Thymus (tissue), 14 donors: ENCODE data around the gene ATP11A. TPM values are rescaled to one million over a fixed set of nuclear protein-coding genes. Genes with fewer than 3 reads are reported as not detected.

Experiments
- DNase-seq, 9 donors: peaks; one replicate each; pipeline ENCODE4 v3.0.0-alpha.2; 2013; ENCODE audit warnings: low spot score in 9 of 9, low read depth in 6 of 9, missing footprints in 1 of 9
- H3K27ac ChIP-seq, 2 donors: one replicate each; pipeline ENCODE4 v1.5.1; 2013; ENCODE audit warnings: control low read depth in 1 of 2, low read depth in 1 of 2, low read length in 1 of 2, mild to moderate bottlenecking in 1 of 2, moderate library complexity in 1 of 2
- H3K27me3 ChIP-seq, 2 donors: one replicate each; pipeline ENCODE4 v1.5.1; 2013; ENCODE audit warnings: low read length in 1 of 2; ENCODE audit not compliant: control insufficient read depth in 2 of 2, insufficient read depth in 1 of 2
- H3K36me3 ChIP-seq, 2 donors: one replicate each; pipeline ENCODE4 v1.5.1; 2013; ENCODE audit warnings: low read length in 1 of 2, mild to moderate bottlenecking in 1 of 2, moderate library complexity in 1 of 2; ENCODE audit not compliant: control insufficient read depth in 2 of 2, insufficient read depth in 2 of 2
- H3K4me1 ChIP-seq, 2 donors: one replicate each; pipeline ENCODE4 v1.5.1; 2013; ENCODE audit warnings: low read length in 2 of 2; ENCODE audit not compliant: control insufficient read depth in 2 of 2, insufficient read depth in 2 of 2
- H3K4me3 ChIP-seq, 2 donors: one replicate each; pipeline ENCODE4 v1.5.1; 2013; ENCODE audit warnings: low read length in 2 of 2, control low read depth in 1 of 2, mild to moderate bottlenecking in 1 of 2
- H3K9me3 ChIP-seq, 2 donors: one replicate each; pipeline ENCODE4 v1.5.1; 2013; ENCODE audit warnings: low read length in 1 of 2, mild to moderate bottlenecking in 1 of 2; ENCODE audit not compliant: control insufficient read depth in 2 of 2, insufficient read depth in 1 of 2
- whole genome bisulfite sequencing: extraction: QIAGEN DNeasy Blood & Tissue Kit; methylation state at CpG from one replicate; pipeline ENCODE4 v1.1.7; 2013; 5-methylcytosine and 5-hydroxymethylcytosine counted together
- long read RNA-seq, 10 donors: transcript quantifications; one replicate each; lab custom pipeline, GENCODE V29; 2026
- polyA plus RNA-seq: library from polyadenylated mRNA; stranded (reverse); fragments of 200-250 nt; gene quantifications from one replicate; pipeline ENCODE4 v1.2.3, GENCODE V29; 2013
- total RNA-seq: library from RNA; stranded (reverse); fragments of 120-200 nt; gene quantifications from one replicate; pipeline ENCODE4 v1.2.4, GENCODE V29; 2013
- donor health status: healthy.

ATP11A gene
- total RNA-seq (7.1 TPM), polyA plus RNA-seq (7.2 TPM)
- long read RNA-seq, donor 1, partial matches to known transcripts = 0 of 2 reads
- long read RNA-seq, donor 1, other reads (novel, unspliced or antisense) = 0 of 2 reads
- long read RNA-seq, donor 2 = 0 reads
- long read RNA-seq, donor 3, transcript ATP11A-217 (1 exons, 3,542 nt) = major isoform, 10 of 11 reads
- long read RNA-seq, donor 3, partial matches to known transcripts = 0 of 11 reads
- long read RNA-seq, donor 3, other reads (novel, unspliced or antisense) = 0 of 11 reads
- long read RNA-seq, donor 4, transcript ATP11A-217 (1 exons, 3,542 nt) = major isoform, 11 of 11 reads
- long read RNA-seq, donor 4, partial matches to known transcripts = 0 of 11 reads
- long read RNA-seq, donor 4, other reads (novel, unspliced or antisense) = 0 of 11 reads
- long read RNA-seq, donor 5, transcript ATP11A-217 (1 exons, 3,542 nt) = major isoform, 13 of 13 reads
- long read RNA-seq, donor 5, partial matches to known transcripts = 0 of 13 reads
- long read RNA-seq, donor 5, other reads (novel, unspliced or antisense) = 0 of 13 reads
- long read RNA-seq, donor 6, partial matches to known transcripts = 0 of 3 reads
- long read RNA-seq, donor 6, other reads (novel, unspliced or antisense) = 0 of 3 reads
- long read RNA-seq, donor 7, transcript ATP11A-217 (1 exons, 3,542 nt) = major isoform, 5 of 5 reads
- long read RNA-seq, donor 7, partial matches to known transcripts = 0 of 5 reads
- long read RNA-seq, donor 7, other reads (novel, unspliced or antisense) = 0 of 5 reads
- long read RNA-seq, donor 8, partial matches to known transcripts = 0 of 1 reads
- long read RNA-seq, donor 8, other reads (novel, unspliced or antisense) = 0 of 1 reads
- long read RNA-seq, donor 9, transcript ATP11A-217 (1 exons, 3,542 nt) = major isoform, 5 of 5 reads
- long read RNA-seq, donor 9, partial matches to known transcripts = 0 of 5 reads
- long read RNA-seq, donor 9, other reads (novel, unspliced or antisense) = 0 of 5 reads
- long read RNA-seq, donor 10, transcript ATP11A-217 (1 exons, 3,542 nt) = major isoform, 11 of 12 reads
- long read RNA-seq, donor 10, partial matches to known transcripts = 0 of 12 reads
- long read RNA-seq, donor 10, other reads (novel, unspliced or antisense) = 0 of 12 reads

DNA sequence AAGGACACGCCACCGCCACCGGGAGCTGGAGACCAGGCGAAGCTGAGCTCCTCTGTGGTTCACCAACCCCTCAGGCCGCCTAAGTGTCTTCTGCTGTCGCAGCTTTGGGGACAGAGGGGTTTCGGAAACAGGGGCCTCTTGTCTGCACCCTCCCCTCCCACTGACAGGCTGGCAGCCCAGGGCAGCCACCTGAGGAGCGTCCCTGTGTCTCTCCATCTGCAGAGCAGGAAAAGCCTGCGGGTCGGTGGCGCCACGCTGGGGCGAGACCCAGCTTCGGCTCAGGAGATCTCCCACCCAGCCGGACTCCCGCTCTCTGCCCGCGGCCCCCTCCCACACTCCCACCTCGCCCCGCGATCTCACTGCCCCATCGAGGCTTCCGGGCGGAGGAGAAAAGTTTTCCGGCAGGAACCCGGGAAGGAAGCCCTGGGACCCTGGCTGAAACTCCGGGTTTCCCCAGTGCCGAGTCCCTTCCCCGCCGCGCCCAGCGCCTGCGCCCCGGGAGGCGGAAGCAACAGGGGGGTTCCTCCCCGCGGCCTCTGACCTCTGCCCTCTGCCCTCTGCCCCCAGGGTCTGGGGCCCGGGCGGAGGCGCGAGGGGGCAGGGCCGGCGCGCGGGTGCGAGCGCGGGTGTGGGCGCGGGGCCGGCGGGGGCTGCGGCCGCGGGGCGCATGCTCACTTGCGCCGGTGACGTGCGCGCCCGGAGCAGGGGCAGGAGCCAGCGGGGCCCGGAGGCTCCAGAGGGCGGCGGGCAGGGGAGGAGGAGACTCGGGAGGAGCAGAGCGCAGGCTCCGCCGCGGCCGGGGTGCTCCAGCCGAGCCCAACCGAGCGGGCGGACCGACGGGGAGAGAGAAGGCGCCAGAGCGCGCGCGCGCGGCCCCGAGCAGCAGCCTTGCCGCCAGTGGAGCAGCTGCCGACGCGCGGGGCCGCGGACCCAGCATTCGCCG is at the start of gene ATP11A:
Gene ATP11A, plus strand, starts transcription at position 736 of the 943 bp plus-strand sequence. CDS start 379 bp downstream, outside the sequence.
- H3K4me3 ChIP-seq = peak within 1 kb of the TSS; percentile 71 to 82
- WGBS = 4% methylated on average over 95 of the region's 95 CpGs
- H3K4me1 ChIP-seq = peaks cover 2 to 32% of the 10 kb centered on the region in 2 donors
- no peaks in the 10 kb centered on the region for H3K9me3 ChIP-seq
- peak within 1 kb of the TSS; percentile 77 for H3K27ac ChIP-seq
- no peaks in the 10 kb centered on the region for H3K36me3 ChIP-seq
- H3K27me3 ChIP-seq = peaks cover 10 to 24% of the 10 kb centered on the region in 2 donors
- DNase-seq = peak in 6 of 9 donors; percentile 48 to 79 (median 68)

DNA sequence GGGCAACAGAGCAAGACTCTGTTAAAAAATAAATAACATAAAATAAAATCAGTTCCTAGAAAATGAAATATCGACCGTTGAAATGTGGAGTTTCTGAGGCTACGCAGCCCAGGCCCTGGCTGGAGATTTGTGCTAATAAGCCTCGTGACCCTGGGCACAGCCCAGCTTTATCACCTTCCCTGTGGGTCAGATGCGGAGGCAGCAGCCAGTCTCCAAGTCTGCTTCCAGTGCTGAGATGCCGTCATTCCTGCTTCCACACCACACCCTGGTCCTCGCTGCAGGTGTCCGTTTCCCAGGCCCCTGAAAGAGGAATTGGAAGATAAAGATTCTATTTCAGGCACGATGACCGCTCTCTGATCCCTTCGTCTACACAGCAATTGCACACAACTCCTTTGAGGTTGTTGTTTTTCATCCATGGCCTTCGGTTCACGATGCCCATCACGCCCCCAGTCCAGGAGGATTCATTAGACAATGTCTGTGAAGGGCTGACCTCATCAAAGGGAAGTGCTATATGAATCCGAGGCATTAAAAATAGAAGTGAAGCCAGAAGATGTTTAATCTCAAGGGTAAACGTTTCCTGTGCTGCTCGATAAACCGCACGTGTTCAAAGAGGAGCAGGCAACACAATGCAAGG is 48.3 kb upstream of the ATP11A start:
- peak in 1 of 9 donors; percentile 19 for DNase-seq
- Histone ChIP-seq H3K4me1 (peaks cover 5 to 41% of the 10 kb centered on the region in 2 donors), H3K9me3 (peaks cover 0 to 3% of the 10 kb centered on the region in 2 donors), H3K27ac (no peak overlapping the region), H3K36me3 (no peaks in the 10 kb centered on the region), H3K4me3 (no peak overlapping the region), H3K27me3 (peaks cover 4 to 24% of the 10 kb centered on the region in 2 donors)
- WGBS = 93% methylated on average over 19 of the region's 19 CpGs

DNA sequence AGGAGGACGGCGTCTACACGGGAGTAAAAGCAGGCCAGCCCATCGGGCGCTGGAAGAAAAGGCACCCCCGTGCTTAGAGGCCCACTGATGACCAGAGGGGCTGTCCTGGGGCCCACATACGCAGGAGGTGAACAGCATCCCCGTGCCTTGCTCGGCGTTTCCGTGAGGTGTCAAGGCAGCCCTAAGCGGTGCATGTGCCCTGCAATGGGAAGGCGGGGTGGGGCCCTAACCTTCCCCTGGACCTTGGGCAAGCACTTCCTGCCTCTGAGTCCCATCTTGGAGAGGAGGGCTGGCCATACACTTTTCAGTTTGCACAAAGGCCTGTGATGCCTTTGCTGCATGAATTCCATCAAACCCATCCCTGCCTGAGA is 47.8 kb upstream of the ATP11A start:
- 94% methylated on average over 13 of the region's 13 CpGs for WGBS
- no peak for DNase-seq
- peaks cover 4 to 19% of the 10 kb centered on the region in 2 donors for H3K27me3 ChIP-seq
- H3K9me3 ChIP-seq = peaks cover 0 to 3% of the 10 kb centered on the region in 2 donors
- H3K36me3 ChIP-seq = no peaks in the 10 kb centered on the region
- no peak overlapping the region for H3K27ac ChIP-seq
- no peak overlapping the region for H3K4me3 ChIP-seq
- H3K4me1 ChIP-seq = peaks cover 5 to 41% of the 10 kb centered on the region in 2 donors

DNA sequence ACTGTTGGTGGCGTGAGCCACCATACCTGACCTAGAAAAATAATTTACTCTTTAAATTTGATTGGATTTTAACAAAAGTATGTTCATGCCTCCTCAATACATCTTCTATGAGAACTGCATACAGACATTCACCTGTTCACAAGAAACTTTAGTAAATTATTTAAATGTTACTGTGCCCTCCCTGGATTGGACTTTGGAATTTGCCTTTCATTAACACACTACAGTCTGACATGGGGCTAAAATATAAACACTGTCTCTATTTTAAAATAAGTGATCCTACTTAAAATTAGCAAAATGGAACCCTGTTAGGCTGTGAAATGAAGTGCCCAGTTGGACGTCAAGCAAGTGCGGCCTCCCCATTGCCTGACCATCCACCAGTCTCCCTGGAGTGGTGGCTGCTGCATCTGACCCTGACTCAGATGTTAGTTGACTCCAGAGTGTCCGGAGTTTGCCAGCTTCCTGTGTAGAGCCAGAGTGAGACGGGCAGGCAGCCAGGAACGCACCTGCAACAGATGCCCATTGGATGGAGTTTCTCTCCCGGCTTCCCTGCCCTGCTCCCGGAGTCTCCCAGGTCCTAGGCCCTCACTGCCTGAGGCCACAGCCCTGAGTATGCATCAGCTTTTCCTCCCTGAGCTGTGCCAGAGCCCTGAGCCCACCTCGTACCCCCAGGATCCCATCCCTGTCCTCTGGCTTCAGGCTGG is 45.9 kb upstream of the ATP11A start:
- H3K4me1 ChIP-seq = peaks cover 3 to 37% of the 10 kb centered on the region in 2 donors
- no peaks in the 10 kb centered on the region for H3K36me3 ChIP-seq
- H3K27me3 ChIP-seq = peaks cover 4% of the 10 kb centered on the region in 2 donors
- no peak overlapping the region for H3K4me3 ChIP-seq
- no peak overlapping the region for H3K27ac ChIP-seq
- 94% methylated on average over 9 of the region's 9 CpGs for WGBS
- no peak for DNase-seq
- H3K9me3 ChIP-seq = peaks cover 0 to 2% of the 10 kb centered on the region in 2 donors

DNA sequence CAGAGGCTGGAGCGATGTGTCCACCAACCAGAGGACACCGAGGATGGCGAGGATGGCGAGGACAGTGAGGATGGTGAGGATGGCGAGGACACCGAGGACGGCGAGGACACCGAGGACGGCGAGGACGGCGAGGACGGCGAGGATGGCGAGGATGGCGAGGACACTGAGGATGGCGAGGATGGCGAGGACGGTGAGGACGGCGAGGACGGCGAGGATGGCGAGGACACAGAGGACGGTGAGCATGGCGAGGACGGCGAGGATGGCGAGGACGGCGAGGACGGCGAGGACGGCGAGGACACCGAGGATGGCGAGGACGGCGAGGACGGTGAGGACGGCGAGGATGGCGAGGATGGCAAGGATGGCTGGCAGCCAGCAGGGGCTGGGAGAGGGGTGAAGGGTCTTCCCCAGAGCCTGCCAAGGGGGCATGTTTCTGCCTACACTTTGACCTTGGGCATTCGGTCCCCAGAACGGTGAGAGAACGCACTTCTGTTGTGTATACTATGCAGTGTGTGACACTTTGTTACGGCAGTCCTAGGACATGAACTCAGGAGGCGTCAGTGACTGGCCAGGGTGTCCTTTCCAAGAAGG is 44.4 kb upstream of the ATP11A start:
- H3K36me3 ChIP-seq = no peaks in the 10 kb centered on the region
- H3K4me3 ChIP-seq = no peak overlapping the region
- DNase-seq = no peak
- 91% methylated on average over 49 of the region's 49 CpGs for WGBS
- peaks cover 0 to 23% of the 10 kb centered on the region in 2 donors for H3K4me1 ChIP-seq
- no peaks in the 10 kb centered on the region for H3K9me3 ChIP-seq
- peaks cover 0 to 2% of the 10 kb centered on the region in 2 donors for H3K27me3 ChIP-seq
- H3K27ac ChIP-seq = no peak overlapping the region

DNA sequence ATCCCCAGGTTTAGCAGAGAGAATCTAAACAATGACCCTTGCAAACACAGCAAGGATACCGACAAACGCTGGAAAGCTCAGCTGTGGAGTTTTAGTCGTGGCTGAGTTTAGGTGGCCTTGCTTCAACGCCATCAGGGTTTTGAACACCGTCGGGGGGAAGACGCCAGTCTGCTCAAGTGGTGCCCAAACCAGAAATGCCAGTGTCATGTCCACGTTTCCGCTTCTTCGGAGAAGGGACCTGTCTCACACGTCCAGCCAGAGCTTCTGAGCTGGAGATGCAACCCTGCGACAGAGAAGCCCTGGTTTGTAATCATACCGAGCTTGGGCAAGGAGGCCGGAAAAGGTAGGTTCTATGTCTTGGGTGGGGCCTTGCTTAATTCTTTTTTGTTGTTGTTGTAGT is 42.6 kb upstream of the ATP11A start:
- Histone ChIP-seq H3K36me3 (no peaks in the 10 kb centered on the region), H3K4me3 (no peak overlapping the region), H3K27ac (no peak overlapping the region), H3K4me1 (peaks cover 0 to 5% of the 10 kb centered on the region in 2 donors), H3K9me3 (no peaks in the 10 kb centered on the region), H3K27me3 (no peaks in the 10 kb centered on the region)
- no peak for DNase-seq
- WGBS = 89% methylated on average over 14 of the region's 14 CpGs

DNA sequence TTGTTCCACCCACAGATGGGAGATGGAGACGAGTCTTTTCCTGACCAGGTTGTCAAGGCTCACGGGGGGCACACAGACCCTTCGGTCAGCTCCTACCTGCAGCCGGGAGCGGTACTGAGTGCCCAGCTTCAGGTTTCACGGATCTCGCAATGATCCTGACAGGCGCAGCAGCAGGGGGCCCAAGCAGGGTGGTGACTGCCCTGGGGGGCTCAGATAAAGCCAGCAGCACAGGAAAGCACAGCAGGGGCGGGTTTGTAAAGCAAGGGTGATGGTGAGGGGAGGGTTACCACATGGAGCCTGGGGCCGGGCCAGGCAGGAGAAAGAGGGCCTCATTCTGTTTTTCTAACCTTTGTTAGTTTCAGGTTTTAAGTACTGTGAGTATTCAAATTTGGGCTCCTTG is 41.7 kb upstream of the ATP11A start:
- H3K4me1 ChIP-seq = no peaks in the 10 kb centered on the region
- H3K27me3 ChIP-seq = no peaks in the 10 kb centered on the region
- DNase-seq = no peak
- H3K9me3 ChIP-seq = no peaks in the 10 kb centered on the region
- H3K36me3 ChIP-seq = no peaks in the 10 kb centered on the region
- H3K4me3 ChIP-seq = no peak overlapping the region
- H3K27ac ChIP-seq = no peak overlapping the region
- WGBS = 95% methylated on average over 10 of the region's 10 CpGs
